A673 (cell line): ENCODE data around the gene GIMAP1. TPM values are rescaled to one million over a fixed set of nuclear protein-coding genes. Genes with fewer than 3 reads are reported as not detected.
A peak's percentile ranks its signal among the peaks of the same experiment; 100 is the strongest.

ENCODE experiments used
- BruUV-seq: library from RNA; stranded (reverse); fragments of 400-500 nt; replicated peaks from 2 replicates; lab custom pipeline; 2021; lab: Mats Ljungman, UMichigan
- CTCF ChIA-PET: fragments of 300-600 bp; sonication (Branson Sonifier 250); formaldehyde crosslinking; loops from one replicate; lab custom pipeline; 2022; ENCODE audit warnings: antibody characterized with exemption; lab: Charles Lee
- POLR2A ChIA-PET: fragments of 300-600 bp; sonication (Branson Sonifier 250); formaldehyde crosslinking; loops from one replicate; lab custom pipeline; 2022; ENCODE audit warnings: antibody characterized with exemption; ENCODE audit not compliant: low non-redundant PET; lab: Charles Lee
- DNase-seq: peaks from one replicate; pipeline ENCODE4 v3.0.0-alpha.2; 2015; ENCODE audit warnings: low spot score
- H3K27ac ChIP-seq: fragments of 200-600 bp; sonication (generic); 2 replicates; pipeline ENCODE4 v1.5.1; 2016; ENCODE audit warnings: mixed run types, low read depth, mild to moderate bottlenecking, mixed read lengths, antibody characterized with exemption, low read length; ENCODE audit not compliant: poor library complexity, severe bottlenecking
- H3K27me3 ChIP-seq: fragments of 200-600 bp; sonication (generic); replicated peaks from 2 replicates; pipeline ENCODE4 v1.6.1; 2017; ENCODE audit warnings: mixed run types, low read depth, mild to moderate bottlenecking, mixed read lengths, antibody characterized with exemption, low read length; ENCODE audit not compliant: insufficient read depth, poor library complexity
- H3K36me3 ChIP-seq: fragments of 200-600 bp; sonication (generic); 2 replicates; pipeline ENCODE4 v1.6.1; 2016; ENCODE audit warnings: mixed run types, mild to moderate bottlenecking, mixed read lengths, antibody characterized with exemption, low read length; ENCODE audit not compliant: insufficient read depth, poor library complexity, severe bottlenecking
- H3K4me1 ChIP-seq: fragments of 200-600 bp; sonication (generic); 2 replicates; pipeline ENCODE4 v1.6.1; 2017; ENCODE audit warnings: mixed run types, mild to moderate bottlenecking, mixed read lengths, antibody characterized with exemption, low read length; ENCODE audit not compliant: insufficient read depth, poor library complexity, severe bottlenecking
- H3K4me3 ChIP-seq: fragments of 200-600 bp; sonication (generic); 2 replicates; pipeline ENCODE4 v1.5.1; 2016; ENCODE audit warnings: low read depth, mixed run types, mild to moderate bottlenecking, mixed read lengths, low read length; ENCODE audit not compliant: poor library complexity, severe bottlenecking
- H3K9me3 ChIP-seq: fragments of 200-600 bp; sonication (generic); 2 replicates; pipeline ENCODE4 v1.6.1; 2016; ENCODE audit warnings: mixed run types, low read depth, mild to moderate bottlenecking, mixed read lengths, antibody characterized with exemption, low read length; ENCODE audit not compliant: poor library complexity, severe bottlenecking
- EZH2 ChIP-seq: fragments of 200-600 bp; sonication (generic); IDR thresholded peaks from 2 replicates; pipeline ENCODE4 v1.6.1; 2017; ENCODE audit warnings: borderline replicate concordance, low read depth, mild to moderate bottlenecking, mixed read lengths, antibody characterized with exemption, low read length; ENCODE audit not compliant: poor library complexity, severe bottlenecking
- intact Hi-C: fragments of 100-400 bp; cut with micrococcal nuclease; formaldehyde crosslinking; loops from one replicate; pipeline ENCODE4 v1.10.0; 2022; ENCODE audit not compliant: unreplicated experiment
- total RNA-seq: library from RNA; stranded (reverse); gene quantifications from 2 replicates; pipeline ENCODE4 v1.2.3, GENCODE V29; 2021
- TF ChIP-seq, protein P1 (sequence below): fragments of 300-800, 200-600 bp; sonication (generic); conservative IDR thresholded peaks from 2 replicates; pipeline ENCODE4 v1.5.1; 2017; ENCODE audit warnings: low read depth, mild to moderate bottlenecking, antibody characterized with exemption, low read length, moderate library complexity, mixed read lengths

GIMAP1 gene
- total RNA-seq, 1 experiment from 2014 or later: not detected

DNA sequence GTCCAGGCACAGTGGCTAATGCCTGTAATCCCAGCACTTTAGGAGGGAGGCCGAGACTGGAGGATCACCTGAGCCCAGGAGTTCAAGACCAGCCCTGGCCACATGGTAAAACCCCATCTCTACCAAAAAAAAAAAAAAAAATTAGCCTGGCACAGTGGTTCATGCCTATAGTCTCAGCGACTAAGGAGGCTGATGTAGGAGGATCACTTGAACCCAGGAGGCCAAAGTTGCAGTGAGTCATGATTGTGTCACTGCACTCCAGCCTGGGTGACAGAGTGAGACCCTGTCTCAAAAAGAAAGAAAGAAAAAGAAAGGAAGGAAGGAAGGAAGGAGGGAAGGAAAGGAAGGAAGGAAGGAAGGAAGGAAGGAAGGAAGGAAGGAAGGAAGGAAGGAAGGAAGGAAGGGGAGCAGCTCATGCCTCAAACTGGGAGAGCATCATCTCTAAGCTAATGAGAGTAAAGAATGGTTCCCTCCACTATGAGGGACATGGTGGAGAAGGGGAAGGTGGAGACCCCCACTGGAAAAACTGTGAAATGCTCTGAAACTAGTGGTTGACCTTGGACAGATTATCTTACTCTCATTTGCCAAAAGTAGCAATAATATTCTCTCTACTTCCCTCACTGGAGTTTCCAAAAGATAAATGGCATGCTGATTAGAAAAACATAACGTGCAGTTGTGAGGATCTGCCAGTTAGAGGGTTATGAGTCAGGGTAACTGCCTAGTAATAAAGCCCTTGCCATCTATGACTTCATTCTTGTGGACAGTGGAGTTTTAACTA, 37.6 kb downstream of the GIMAP1 start:
- CTCF ChIA-PET: interaction anchor here (0.6 to 0.8 kb wide), 2 partner anchors 305 to 442 kb away, joined by 4 to 11 read pairs; no protein-coding TSS in a partner anchor
- H3K27ac ChIP-seq: no peak overlapping the region
- peak; percentile 80 for DNase-seq
- H3K27me3 ChIP-seq: no peaks in the 10 kb centered on the region
- intact Hi-C loops: loop anchor here (2.0 to 10.0 kb wide), 2 partner anchors 305 to 469 kb away; no protein-coding TSS in a partner anchor
- H3K4me1 ChIP-seq: peaks cover 9% of the 10 kb centered on the region
- POLR2A ChIA-PET: no interaction called here
- BruUV-seq: no TSS peak
- no peaks in the 10 kb centered on the region for H3K9me3 ChIP-seq
- H3K36me3 ChIP-seq: no peaks in the 10 kb centered on the region
- H3K4me3 ChIP-seq: no peak overlapping the region
- TF ChIP-seq EZH2: no peak
- TF ChIP-seq, protein P1, sequence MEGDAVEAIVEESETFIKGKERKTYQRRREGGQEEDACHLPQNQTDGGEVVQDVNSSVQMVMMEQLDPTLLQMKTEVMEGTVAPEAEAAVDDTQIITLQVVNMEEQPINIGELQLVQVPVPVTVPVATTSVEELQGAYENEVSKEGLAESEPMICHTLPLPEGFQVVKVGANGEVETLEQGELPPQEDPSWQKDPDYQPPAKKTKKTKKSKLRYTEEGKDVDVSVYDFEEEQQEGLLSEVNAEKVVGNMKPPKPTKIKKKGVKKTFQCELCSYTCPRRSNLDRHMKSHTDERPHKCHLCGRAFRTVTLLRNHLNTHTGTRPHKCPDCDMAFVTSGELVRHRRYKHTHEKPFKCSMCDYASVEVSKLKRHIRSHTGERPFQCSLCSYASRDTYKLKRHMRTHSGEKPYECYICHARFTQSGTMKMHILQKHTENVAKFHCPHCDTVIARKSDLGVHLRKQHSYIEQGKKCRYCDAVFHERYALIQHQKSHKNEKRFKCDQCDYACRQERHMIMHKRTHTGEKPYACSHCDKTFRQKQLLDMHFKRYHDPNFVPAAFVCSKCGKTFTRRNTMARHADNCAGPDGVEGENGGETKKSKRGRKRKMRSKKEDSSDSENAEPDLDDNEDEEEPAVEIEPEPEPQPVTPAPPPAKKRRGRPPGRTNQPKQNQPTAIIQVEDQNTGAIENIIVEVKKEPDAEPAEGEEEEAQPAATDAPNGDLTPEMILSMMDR: peak; percentile 60

DNA sequence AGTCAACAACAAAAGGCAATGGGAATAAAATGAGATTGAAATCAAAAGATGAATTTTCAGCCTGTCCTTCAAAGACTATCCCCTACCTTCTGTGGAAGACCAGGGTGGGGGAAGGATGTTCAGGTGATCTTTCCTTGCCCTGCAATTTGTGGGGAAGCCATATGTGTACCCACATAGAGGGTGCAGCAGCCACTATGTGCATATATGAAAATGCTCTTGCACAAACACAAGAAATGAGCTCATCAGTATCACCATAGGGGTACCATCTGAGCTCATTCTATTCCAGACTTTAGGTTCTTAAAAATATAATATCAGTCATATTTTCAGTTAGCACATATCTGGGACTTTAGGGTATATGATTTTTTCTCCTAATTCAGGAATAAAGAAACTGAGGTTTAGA, 38.5 kb downstream of the GIMAP1 start:
- H3K9me3 ChIP-seq: no peaks in the 10 kb centered on the region
- DNase-seq: no peak
- intact Hi-C loops: loop anchor here (2.0 to 10.0 kb wide), 2 partner anchors 306 to 470 kb away; no protein-coding TSS in a partner anchor
- peaks cover 9% of the 10 kb centered on the region for H3K4me1 ChIP-seq
- H3K27me3 ChIP-seq: no peaks in the 10 kb centered on the region
- ChIA-PET POLR2A (no interaction called here), CTCF (interaction anchor here (1.2 kb wide), 1 partner anchor 306 kb away, joined by 3 read pairs; no protein-coding TSS in a partner anchor)
- TSS peak; percentile 40 for BruUV-seq
- H3K27ac ChIP-seq: no peak overlapping the region
- TF ChIP-seq, protein P1: no peak
- TF ChIP-seq EZH2: no peak
- H3K4me3 ChIP-seq: no peak overlapping the region
- H3K36me3 ChIP-seq: no peaks in the 10 kb centered on the region

- CTCF ChIA-PET: interaction anchor here (0.7 to 1.2 kb wide), 3 partner anchors 114 to 307 kb away, joined by 3 to 4 read pairs (median 3); no protein-coding TSS in a partner anchor
- no peak overlapping the region for H3K27ac ChIP-seq
- H3K9me3 ChIP-seq: no peaks in the 10 kb centered on the region
- H3K4me3 ChIP-seq: no peak overlapping the region
- H3K36me3 ChIP-seq: no peaks in the 10 kb centered on the region
- DNase-seq: peak; percentile 57
- no peak for TF ChIP-seq EZH2
- TF ChIP-seq, protein P1: no peak
- peaks cover 9% of the 10 kb centered on the region for H3K4me1 ChIP-seq
- no peaks in the 10 kb centered on the region for H3K27me3 ChIP-seq
- intact Hi-C loops: loop anchor here (2.0 to 10.0 kb wide), 2 partner anchors 307 to 471 kb away; no protein-coding TSS in a partner anchor
- BruUV-seq: no TSS peak
- POLR2A ChIA-PET: no interaction called here
These were observed 39.2 kb downstream of the GIMAP1 start for GRCh38 chr7:150755473-150756099.
